ENCODE data around the gene SMIM20.

SMIM20 gene

GRCh38 chr4:25955705-25956104 lies 41.7 kb downstream of the SMIM20 start:
- no peak for DNase-seq (ENCODE audit: low spot score)

- no peak for DNase-seq (ENCODE audit: low spot score)
Observed at GRCh38 chr4:25956260-25956659, 42.2 kb downstream of the SMIM20 start.

GRCh38 chr4:25958110-25958509 lies 44.1 kb downstream of the SMIM20 start:
- no peak for DNase-seq (ENCODE audit: low spot score)

- no peak for DNase-seq (ENCODE audit: low spot score)
Observed at GRCh38 chr4:25962393-25962792, 48.4 kb downstream of the SMIM20 start.

GRCh38 chr4:25965629-25966028 lies 51.6 kb downstream of the SMIM20 start:
- DNase-seq (ENCODE audit: low spot score): no peak

- no peak for DNase-seq (ENCODE audit: low spot score)
Observed at GRCh38 chr4:25966171-25966570, 52.2 kb downstream of the SMIM20 start.

- DNase-seq (ENCODE audit: low spot score): no peak
Observed at GRCh38 chr4:25969374-25970155, 55.5 kb downstream of the SMIM20 start.

GRCh38 chr4:25970226-25970675 lies 56.2 kb downstream of the SMIM20 start:
- DNase-seq (ENCODE audit: low spot score): no peak

- no peak for DNase-seq (ENCODE audit: low spot score)
Observed at GRCh38 chr4:25970691-25971432, 56.8 kb downstream of the SMIM20 start.

GRCh38 chr4:25972366-25972765 lies 58.3 kb downstream of the SMIM20 start:
- no peak for DNase-seq (ENCODE audit: low spot score)

- DNase-seq (ENCODE audit: low spot score): no peak
Observed at GRCh38 chr4:25972984-25973745, 59.1 kb downstream of the SMIM20 start.

GRCh38 chr4:25976780-25977179 lies 62.8 kb downstream of the SMIM20 start:
- DNase-seq (ENCODE audit: low spot score): no peak

GRCh38 chr4:25977397-25978170 lies 63.6 kb downstream of the SMIM20 start:
- DNase-seq (ENCODE audit: low spot score): no peak

GRCh38 chr4:25978327-25978726 lies 64.3 kb downstream of the SMIM20 start:
- DNase-seq (ENCODE audit: low spot score): no peak

All from CD4-positive, alpha-beta T cell treated with Interleukin-15 for 4 hours (primary cell).